GM21390 (cell line): Measurements from ENCODE around the gene TGOLN2.

Source experiments
- ATAC-seq: cut with Tn5 transposase; IDR thresholded peaks from one replicate; pipeline ENCODE4 v1.9.1; 2021; ENCODE audit not compliant: unreplicated experiment

TGOLN2 gene

GRCh38 chr2:85309699-85310321, 18.0 kb downstream of the TGOLN2 start:
- ATAC-seq: peak; percentile 5

- ATAC-seq: no peak
Measured at GRCh38 chr2:85308896-85309555, 18.8 kb downstream of the TGOLN2 start.

- ATAC-seq: no peak
Measured at GRCh38 chr2:85308201-85308600, 19.6 kb downstream of the TGOLN2 start.

- ATAC-seq: no peak
Measured at GRCh38 chr2:85307527-85307897, 20.3 kb downstream of the TGOLN2 start.

GRCh38 chr2:85303780-85304531, 23.8 kb downstream of the TGOLN2 start:
- no peak for ATAC-seq

- no peak for ATAC-seq
Measured at GRCh38 chr2:85302121-85302520, 25.7 kb downstream of the TGOLN2 start.

GRCh38 chr2:85291425-85292023, 36.3 kb downstream of the TGOLN2 start:
- no peak for ATAC-seq

- ATAC-seq: no peak
Measured at GRCh38 chr2:85288244-85288725, 39.5 kb downstream of the TGOLN2 start.

- no peak for ATAC-seq
Measured at GRCh38 chr2:85287721-85288120, 40.1 kb downstream of the TGOLN2 start.

- no peak for ATAC-seq
Measured at GRCh38 chr2:85286918-85287317, 40.9 kb downstream of the TGOLN2 start.

- ATAC-seq: no peak
Measured at GRCh38 chr2:85283641-85284040, 44.1 kb downstream of the TGOLN2 start.

- no peak for ATAC-seq
Measured at GRCh38 chr2:85282914-85283313, 44.9 kb downstream of the TGOLN2 start.

GRCh38 chr2:85281553-85281952, 46.2 kb downstream of the TGOLN2 start:
- ATAC-seq: no peak

GRCh38 chr2:85278361-85278760, 49.4 kb downstream of the TGOLN2 start:
- no peak for ATAC-seq

GRCh38 chr2:85277416-85278158, 50.2 kb downstream of the TGOLN2 start:
- no peak for ATAC-seq

GRCh38 chr2:85276571-85277118, 51.1 kb downstream of the TGOLN2 start:
- no peak for ATAC-seq

GRCh38 chr2:85275984-85276540, 51.7 kb downstream of the TGOLN2 start:
- ATAC-seq: no peak

- no peak for ATAC-seq
Measured at GRCh38 chr2:85273738-85274731, 53.8 kb downstream of the TGOLN2 start.

- ATAC-seq: no peak
Measured at GRCh38 chr2:85272357-85272756, 55.4 kb downstream of the TGOLN2 start.
